MM.1S (cell line): ENCODE data around the gene LMBRD1.

Source experiments
- DNase-seq: peaks from one replicate; pipeline ENCODE4 v3.0.0-alpha.2; 2015
- H2AFZ ChIP-seq: fragments of 300-600 bp; sonication (generic); 2 replicates; pipeline ENCODE4 v1.6.0; 2016; ENCODE audit warnings: antibody characterized with exemption, low read length
- H3F3A ChIP-seq: fragments of 300-600 bp; sonication (generic); 2 replicates; pipeline ENCODE4 v1.6.1; 2016; ENCODE audit warnings: mild to moderate bottlenecking, antibody characterized with exemption, low read length, moderate library complexity, mixed read lengths; ENCODE audit not compliant: insufficient read depth
- H3K27ac ChIP-seq: fragments of 300-600 bp; sonication (generic); 2 replicates; pipeline ENCODE4 v1.5.1; 2016; ENCODE audit warnings: mild to moderate bottlenecking, low read length
- H3K27me3 ChIP-seq: fragments of 300-600 bp; sonication (generic); replicated peaks from 2 replicates; pipeline ENCODE4 v1.6.0; 2016; ENCODE audit warnings: low read length; ENCODE audit not compliant: insufficient read depth
- H3K36me3 ChIP-seq: fragments of 300-600 bp; sonication (generic); replicated peaks from 2 replicates; pipeline ENCODE4 v1.6.1; 2016; ENCODE audit warnings: mild to moderate bottlenecking, low read length, mixed read lengths; ENCODE audit not compliant: insufficient read depth
- H3K4me1 ChIP-seq: fragments of 300-600 bp; sonication (generic); 2 replicates; pipeline ENCODE4 v1.6.1; 2016; ENCODE audit warnings: low read length, mixed read lengths
- H3K4me2 ChIP-seq: fragments of 300-600 bp; sonication (generic); 2 replicates; pipeline ENCODE4 v1.6.0; 2016; ENCODE audit warnings: low read depth, low read length
- H3K4me3 ChIP-seq: fragments of 300-600 bp; sonication (generic); 2 replicates; pipeline ENCODE4 v1.5.1; 2016; ENCODE audit warnings: low read length, mixed read lengths
- H3K79me2 ChIP-seq: fragments of 300-600 bp; sonication (generic); 2 replicates; pipeline ENCODE4 v1.6.1; 2016; ENCODE audit warnings: mixed run types, low read length, mixed read lengths
- H3K9ac ChIP-seq: fragments of 300-600 bp; sonication (generic); 2 replicates; pipeline ENCODE4 v1.6.1; 2016; ENCODE audit warnings: low read length, mixed read lengths
- H3K9me2 ChIP-seq: fragments of 300-600 bp; sonication (generic); replicated peaks from 2 replicates; pipeline ENCODE4 v1.6.1; 2016; ENCODE audit warnings: mild to moderate bottlenecking, low read length, mixed read lengths; ENCODE audit not compliant: insufficient read depth
- H3K9me3 ChIP-seq: fragments of 300-600 bp; sonication (generic); replicated peaks from 2 replicates; pipeline ENCODE4 v1.6.1; 2016; ENCODE audit warnings: mild to moderate bottlenecking, low read length, mixed read lengths; ENCODE audit not compliant: insufficient read depth
- H4K20me1 ChIP-seq: fragments of 300-600 bp; sonication (generic); 2 replicates; pipeline ENCODE4 v1.6.1; 2016; ENCODE audit warnings: mild to moderate bottlenecking, low read length, moderate library complexity, mixed read lengths; ENCODE audit not compliant: insufficient read depth
- EZH2 ChIP-seq: fragments of 300-600 bp; sonication (generic); optimal IDR thresholded peaks from 2 replicates; pipeline ENCODE3; 2017; ENCODE audit warnings: low read depth, mild to moderate bottlenecking, antibody characterized with exemption, low read length, mixed read lengths
- EZH2phosphoT487 ChIP-seq: fragments of 300-600 bp; sonication (generic); IDR thresholded peaks from 2 replicates; pipeline ENCODE4 v1.6.1; 2018; ENCODE audit warnings: antibody characterized with exemption, low read length
- TF ChIP-seq, protein P1 (sequence below): fragments of 300-600 bp; sonication (generic); IDR thresholded peaks from 2 replicates; pipeline ENCODE4 v1.5.1; 2016; ENCODE audit warnings: antibody characterized with exemption, low read length, mixed read lengths

LMBRD1 gene

DNA sequence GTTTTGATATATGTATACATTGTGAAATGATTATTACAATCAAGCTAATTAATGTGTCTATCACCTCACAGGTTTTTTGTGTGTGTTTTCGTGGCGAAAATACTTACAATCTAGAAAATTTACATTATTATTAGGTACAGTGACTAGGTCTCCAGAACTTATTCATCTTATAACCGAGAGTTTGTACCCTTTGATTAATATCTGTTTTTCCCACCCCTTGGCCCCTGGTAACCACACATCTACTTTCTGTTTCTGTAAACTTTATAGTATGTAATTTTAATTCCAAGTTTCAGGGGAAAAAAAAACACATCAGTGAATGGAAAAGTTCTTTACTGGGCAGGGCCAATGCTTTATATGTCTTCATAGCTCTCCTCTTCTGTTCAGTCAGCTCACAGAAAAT, 131.4 kb downstream of the LMBRD1 start:
- Histone ChIP-seq H3K4me3 (no peak overlapping the region), H3K79me2 (no peaks in the 10 kb centered on the region), H3K9me2 (no peaks in the 10 kb centered on the region), H4K20me1 (no peaks in the 10 kb centered on the region), H3K4me1 (no peaks in the 10 kb centered on the region), H3K9ac (no peak overlapping the region), H3K36me3 (no peaks in the 10 kb centered on the region), H3K27ac (no peak overlapping the region), H3K9me3 (no peaks in the 10 kb centered on the region), H3K4me2 (no peak overlapping the region), H2AFZ (no peak overlapping the region), H3K27me3 (no peaks in the 10 kb centered on the region), H3F3A (no peaks in the 10 kb centered on the region)
- TF ChIP-seq, protein P1, sequence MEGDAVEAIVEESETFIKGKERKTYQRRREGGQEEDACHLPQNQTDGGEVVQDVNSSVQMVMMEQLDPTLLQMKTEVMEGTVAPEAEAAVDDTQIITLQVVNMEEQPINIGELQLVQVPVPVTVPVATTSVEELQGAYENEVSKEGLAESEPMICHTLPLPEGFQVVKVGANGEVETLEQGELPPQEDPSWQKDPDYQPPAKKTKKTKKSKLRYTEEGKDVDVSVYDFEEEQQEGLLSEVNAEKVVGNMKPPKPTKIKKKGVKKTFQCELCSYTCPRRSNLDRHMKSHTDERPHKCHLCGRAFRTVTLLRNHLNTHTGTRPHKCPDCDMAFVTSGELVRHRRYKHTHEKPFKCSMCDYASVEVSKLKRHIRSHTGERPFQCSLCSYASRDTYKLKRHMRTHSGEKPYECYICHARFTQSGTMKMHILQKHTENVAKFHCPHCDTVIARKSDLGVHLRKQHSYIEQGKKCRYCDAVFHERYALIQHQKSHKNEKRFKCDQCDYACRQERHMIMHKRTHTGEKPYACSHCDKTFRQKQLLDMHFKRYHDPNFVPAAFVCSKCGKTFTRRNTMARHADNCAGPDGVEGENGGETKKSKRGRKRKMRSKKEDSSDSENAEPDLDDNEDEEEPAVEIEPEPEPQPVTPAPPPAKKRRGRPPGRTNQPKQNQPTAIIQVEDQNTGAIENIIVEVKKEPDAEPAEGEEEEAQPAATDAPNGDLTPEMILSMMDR: no peak
- TF ChIP-seq EZH2 (no peak), EZH2phosphoT487 (no peak)
- no peak for DNase-seq

DNA sequence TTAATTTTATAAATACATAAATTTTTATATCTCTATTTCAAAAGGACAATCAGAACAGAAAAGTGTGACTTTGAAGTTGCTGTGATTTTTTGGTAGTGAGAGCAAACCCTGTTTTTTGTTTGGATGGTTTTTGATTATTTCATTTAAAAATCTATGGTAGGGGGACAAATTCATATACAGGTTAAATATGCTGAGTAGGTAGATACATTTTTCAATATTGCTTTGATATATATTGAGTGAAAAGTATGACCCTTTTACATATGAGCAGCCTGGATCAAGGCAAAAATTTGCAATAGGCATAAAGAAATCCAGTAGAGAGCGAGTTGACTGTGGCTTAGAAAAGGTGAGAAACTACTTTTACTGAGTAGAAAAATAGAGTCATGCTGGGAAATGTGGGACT, 132.3 kb downstream of the LMBRD1 start:
- Histone ChIP-seq H3K27ac (no peak overlapping the region), H3K79me2 (no peaks in the 10 kb centered on the region), H3K4me2 (no peak overlapping the region), H3K9me2 (no peaks in the 10 kb centered on the region), H3K4me1 (no peaks in the 10 kb centered on the region), H3F3A (no peaks in the 10 kb centered on the region), H3K9me3 (no peaks in the 10 kb centered on the region), H3K4me3 (no peak overlapping the region), H3K27me3 (no peaks in the 10 kb centered on the region), H4K20me1 (no peaks in the 10 kb centered on the region), H3K9ac (no peak overlapping the region), H2AFZ (no peak overlapping the region), H3K36me3 (no peaks in the 10 kb centered on the region)
- DNase-seq: no peak
- TF ChIP-seq, protein P1: no peak

DNA sequence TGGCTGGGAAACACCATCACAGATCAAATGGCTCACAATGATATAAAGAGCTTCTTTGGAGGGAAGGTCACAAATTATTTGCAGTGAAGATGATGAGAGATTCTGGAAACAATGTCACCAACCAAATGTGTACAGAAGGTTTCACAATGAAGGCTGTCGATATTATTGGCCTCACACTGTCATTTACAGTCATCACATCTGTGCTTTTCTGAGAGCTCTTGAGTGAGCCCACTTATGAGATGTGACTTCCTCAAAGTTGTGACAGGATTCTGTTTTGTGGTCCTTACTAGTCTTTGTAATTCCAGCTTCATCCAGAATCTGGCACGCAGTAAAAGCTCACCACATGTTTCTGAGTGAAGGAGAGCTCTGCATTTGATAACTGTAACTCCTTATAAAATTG, 133.6 kb downstream of the LMBRD1 start:
- Histone ChIP-seq H3K36me3 (no peaks in the 10 kb centered on the region), H3K4me1 (no peaks in the 10 kb centered on the region), H3K79me2 (no peaks in the 10 kb centered on the region), H3K4me2 (no peak overlapping the region), H3F3A (no peaks in the 10 kb centered on the region), H3K4me3 (no peak overlapping the region), H4K20me1 (no peaks in the 10 kb centered on the region), H3K9me2 (no peaks in the 10 kb centered on the region), H3K27me3 (no peaks in the 10 kb centered on the region), H2AFZ (no peak overlapping the region), H3K27ac (no peak overlapping the region), H3K9ac (no peak overlapping the region), H3K9me3 (no peaks in the 10 kb centered on the region)
- DNase-seq: no peak
- TF ChIP-seq EZH2phosphoT487: no peak
- TF ChIP-seq EZH2: no peak
- TF ChIP-seq, protein P1: no peak
